Adrenal gland (tissue), 12 donors: ENCODE data around the gene C2orf49. TPM values are rescaled to one million over a fixed set of nuclear protein-coding genes. Genes with fewer than 3 reads are reported as not detected.

Experiments
- DNase-seq, 7 donors: peaks; one replicate each; pipeline ENCODE4 v3.0.0-alpha.2; 2019 to 2020
- H3K27ac ChIP-seq, 5 donors: fragments of 200-600 bp; sonication (generic) in 4 of 5; 1 replicate in 3 of 5; 2 replicates in 2 of 5; pipeline versions ENCODE4 v1.5.1 to v1.8.0; 2016 to 2020; ENCODE audit warnings: mild to moderate bottlenecking in 1 of 5
- H3K27me3 ChIP-seq: fragments of 200-600 bp; 2 replicates; pipeline ENCODE4 v1.8.0; 2021
- H3K36me3 ChIP-seq, 2 donors: fragments of 200-600 bp; replicated peaks in 1 of 2; 1 replicate in 1 of 2; 2 replicates in 1 of 2; pipeline versions ENCODE4 v1.5.1 to v1.8.0; 2018 to 2022
- H3K4me1 ChIP-seq, 2 donors: fragments of 200-600 bp; replicated peaks in 1 of 2; 1 replicate in 1 of 2; 2 replicates in 1 of 2; pipeline versions ENCODE4 v1.5.1 to v1.8.0; 2018 to 2021
- H3K4me3 ChIP-seq, 4 donors: fragments of 200-600 bp; sonication (generic) in 3 of 4; one replicate each; pipeline ENCODE4 v1.5.1; 2016 to 2018
- H3K9me3 ChIP-seq, 3 donors: fragments of 200-600 bp; sonication (generic) in 1 of 3; replicated peaks in 1 of 3; 1 replicate in 2 of 3; 2 replicates in 1 of 3; pipeline versions ENCODE4 v1.5.1 to v1.8.0; 2016 to 2021
- CTCF ChIP-seq, 6 experiments: fragments of 450-650 bp in 4 of 6; fragments of 200-600 bp in 2 of 6; sonication (generic) in 1 of 6; IDR thresholded peaks; 1 replicate in 5 of 6; 2 replicates in 1 of 6; pipeline versions ENCODE4 v1.5.1 to v1.8.0; 2016 to 2021; ENCODE audit warnings: antibody characterized with exemption in 6 of 6, mild to moderate bottlenecking in 2 of 6, moderate library complexity in 1 of 6
- POLR2A ChIP-seq, 2 donors: fragments of 450-650 bp; IDR thresholded peaks; one replicate each; pipeline ENCODE4 v1.6.1; 2017; ENCODE audit warnings: antibody characterized with exemption in 2 of 2, mild to moderate bottlenecking in 2 of 2, moderate library complexity in 1 of 2
- WGBS, 4 donors: extraction: QIAGEN DNeasy Blood & Tissue Kit in 2 of 4; methylation state at CpG; one replicate each; pipeline versions ENCODE4 v1.1.5 to v1.1.7; 2013 to 2017; 5-methylcytosine and 5-hydroxymethylcytosine counted together
- intact Hi-C, 2 donors: fragments of 100-400 bp; cut with DNase I; formaldehyde crosslinking; loops; one replicate each; pipeline versions ENCODE4 v1.14.1 to v1.15.0; 2022 to 2023
- polyA plus RNA-seq, 3 donors: library from polyadenylated mRNA; stranded (reverse); fragments of 200-250 nt in 2 of 3; fragments of 350-450 nt in 1 of 3; fragmentation: Illumina TruSeq in 1 of 3; extraction: RNeasy Lipid Tissue Mini Kit (QIAGEN cat#74804) in 1 of 3; gene quantifications; one replicate each; pipeline ENCODE4 v1.2.3, GENCODE V29; 2013 to 2014
- total RNA-seq, 9 donors: library from RNA; depleted of rRNA in 4 of 9; stranded (reverse); fragments of >200 nt in 4 of 9; fragments of 120-200 nt in 1 of 9; fragmentation: NEBNext Ultra II Directional in 1 of 9; extraction: Animal tissue kit (Norgen Biotek cat#: 25700) in 1 of 9; gene quantifications; one replicate each; pipeline versions ENCODE4 v1.1.0 to v1.2.4, GENCODE V29; 2013 to 2023
- donor health status: healthy with polysubstance abuse.
- donor health status: Bipolar disorder and iron deficiency.
- donor health status: DM: yes; HTN: yes; CAD: no.
- donor health status: DM: no; HTN: no; CAD: no.
- donor health status: DM: no; HTN: no; CAD: no.
- donor health status: DM: yes; HTN: yes; CAD: no.

C2orf49 gene
- total and polyA plus RNA-seq, 12 donors: 5.9 to 18.6 (median 14.3) TPM

- TF ChIP-seq CTCF (IDR thresholded peaks at IDR 0.05): no peak
- peak; percentile 56 to 62 for TF ChIP-seq POLR2A (IDR thresholded peaks at IDR 0.05)
- H3K4me3 ChIP-seq: peak within 1 kb of the TSS in 3 of 4 donors; percentile 68 to 95 (median 71)
- no peaks in the 10 kb centered on the region for H3K9me3 ChIP-seq
- DNase-seq: peak in 6 of 7 donors; percentile 47 to 65 (median 56)
- peak within 1 kb of the TSS in 4 of 5 donors; percentile 71 to 97 (median 84) for H3K27ac ChIP-seq
- H3K4me1 ChIP-seq: peaks cover 8 to 30% of the 10 kb centered on the region in 2 donors
- 2 to 10% (median 6%) methylated on average over 16 to 101 of the region's 101 CpGs for WGBS, 4 donors
- H3K36me3 ChIP-seq: no peaks in the 10 kb centered on the region
- no peaks in the 10 kb centered on the region for H3K27me3 ChIP-seq
- intact Hi-C loops: no loop called here
Measured at GRCh38 chr2:105329561-105330495, 7.5 kb upstream of the C2orf49 start, which contains the start of gene TGFBRAP1. TSS of gene TGFBRAP1 (minus strand) at chr2:105329735. CDS start at chr2:105308301, 21,434 bp downstream.

- peaks cover 8 to 22% of the 10 kb centered on the region in 2 donors for H3K4me1 ChIP-seq
- TF ChIP-seq POLR2A (IDR thresholded peaks at IDR 0.05): no peak
- no peak for TF ChIP-seq CTCF (IDR thresholded peaks at IDR 0.05)
- H3K4me3 ChIP-seq: no peak overlapping the region
- intact Hi-C loops: no loop called here
- H3K27ac ChIP-seq: peak overlapping the region in 1 of 5 donors; percentile 71
- no peaks in the 10 kb centered on the region for H3K9me3 ChIP-seq
- no peaks in the 10 kb centered on the region for H3K36me3 ChIP-seq
- 91 to 98% (median 95%) methylated on average over 4 of the region's 4 CpGs for WGBS, 4 donors
- no peaks in the 10 kb centered on the region for H3K27me3 ChIP-seq
- DNase-seq: no peak
Measured at GRCh38 chr2:105330681-105331375, 6.5 kb upstream of the C2orf49 start.

GRCh38 chr2:105334211-105334610, 3.1 kb upstream of the C2orf49 start:
- no peaks in the 10 kb centered on the region for H3K36me3 ChIP-seq
- no peak overlapping the region for H3K4me3 ChIP-seq
- intact Hi-C loops: no loop called here
- DNase-seq: no peak
- TF ChIP-seq POLR2A (IDR thresholded peaks at IDR 0.05) (no peak), CTCF (IDR thresholded peaks at IDR 0.05) (no peak)
- peaks cover 15 to 25% of the 10 kb centered on the region in 2 donors for H3K4me1 ChIP-seq
- no peaks in the 10 kb centered on the region for H3K9me3 ChIP-seq
- 92 to 97% (median 94%) methylated on average over 4 of the region's 4 CpGs for WGBS, 4 donors
- no peak overlapping the region for H3K27ac ChIP-seq
- H3K27me3 ChIP-seq: no peaks in the 10 kb centered on the region

GRCh38 chr2:105335469-105335868, 1.9 kb upstream of the C2orf49 start:
- DNase-seq: no peak
- Histone ChIP-seq H3K36me3 (peaks cover 0 to 3% of the 10 kb centered on the region in 2 donors), H3K27ac (no peak overlapping the region), H3K9me3 (no peaks in the 10 kb centered on the region), H3K27me3 (no peaks in the 10 kb centered on the region), H3K4me3 (no peak overlapping the region), H3K4me1 (peaks cover 12 to 24% of the 10 kb centered on the region in 2 donors)
- TF ChIP-seq CTCF (IDR thresholded peaks at IDR 0.05) (no peak), POLR2A (IDR thresholded peaks at IDR 0.05) (no peak)
- intact Hi-C loops: no loop called here
- WGBS, 4 donors: 88 to 97% (median 92%) methylated on average over 2 of the region's 2 CpGs
